HG02884 (cell line): ENCODE data around the gene ADAD2.

Source experiments
- ATAC-seq: cut with Tn5 transposase; IDR thresholded peaks from one replicate; pipeline ENCODE4 v1.9.1; 2021; ENCODE audit warnings: mild to moderate bottlenecking, moderate library complexity; ENCODE audit not compliant: unreplicated experiment

ADAD2 gene

GRCh38 chr16:84220851-84221250, 29.9 kb downstream of the ADAD2 start:
- no peak for ATAC-seq

DNA sequence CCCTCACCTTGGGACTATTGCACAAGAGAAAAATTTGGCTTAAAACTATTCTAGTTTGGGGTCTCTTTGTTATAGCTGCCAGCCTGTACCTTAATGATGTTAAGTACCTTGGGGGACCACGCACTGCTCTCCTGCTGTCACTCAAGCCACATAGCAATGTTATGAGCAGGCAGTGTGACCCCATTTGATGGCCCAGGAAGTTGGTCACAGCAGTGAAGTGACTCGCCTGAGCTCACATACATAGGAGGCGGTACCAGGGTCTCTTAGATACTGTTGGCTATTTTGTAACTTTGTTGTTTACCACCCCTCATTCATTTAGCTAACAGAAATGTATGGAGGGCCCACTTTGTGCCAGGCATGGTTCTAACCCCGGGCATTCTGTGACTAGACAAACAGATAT, 32.5 kb downstream of the ADAD2 start:
- no peak for ATAC-seq

DNA sequence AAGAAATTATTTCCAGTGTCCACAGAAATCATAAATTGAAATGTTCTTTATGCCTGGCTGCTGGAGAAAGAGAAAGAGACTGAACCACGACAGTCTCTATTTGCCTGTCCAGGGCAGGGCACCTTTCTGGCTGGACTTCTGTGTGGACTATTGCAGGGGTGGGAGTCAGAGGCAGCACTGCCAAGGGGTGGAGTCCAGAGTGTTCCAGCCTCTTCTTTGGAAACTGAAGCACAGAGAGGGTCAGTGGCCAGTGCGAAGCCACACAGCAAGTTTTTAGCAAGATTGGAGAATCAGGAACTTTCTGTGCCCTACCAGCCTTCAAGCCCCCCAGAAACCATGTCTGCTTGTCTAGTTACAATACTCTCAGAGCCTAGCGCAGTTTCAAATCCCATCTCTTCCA, 33.6 kb downstream of the ADAD2 start:
- ATAC-seq, result no peak

DNA sequence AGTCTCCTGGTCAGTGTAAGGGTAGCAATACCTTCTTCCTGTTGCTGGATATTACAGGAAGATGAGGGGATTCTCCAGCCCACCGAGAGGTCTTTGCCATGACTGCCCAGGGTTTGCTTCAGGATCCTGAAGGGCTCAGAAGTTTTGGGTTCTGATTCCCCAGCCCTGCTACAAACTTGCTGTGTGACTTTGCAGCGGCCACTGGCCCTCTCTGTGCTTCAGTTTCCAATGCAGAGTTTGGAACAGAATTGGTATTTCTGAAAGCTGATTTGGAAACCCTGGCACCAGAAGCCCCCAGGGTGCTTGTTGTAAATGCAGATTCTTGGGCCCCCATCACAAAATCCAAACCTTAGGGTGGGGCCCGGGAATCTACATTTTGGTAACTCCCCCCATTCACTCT, 34.2 kb downstream of the ADAD2 start:
- ATAC-seq, result no peak

DNA sequence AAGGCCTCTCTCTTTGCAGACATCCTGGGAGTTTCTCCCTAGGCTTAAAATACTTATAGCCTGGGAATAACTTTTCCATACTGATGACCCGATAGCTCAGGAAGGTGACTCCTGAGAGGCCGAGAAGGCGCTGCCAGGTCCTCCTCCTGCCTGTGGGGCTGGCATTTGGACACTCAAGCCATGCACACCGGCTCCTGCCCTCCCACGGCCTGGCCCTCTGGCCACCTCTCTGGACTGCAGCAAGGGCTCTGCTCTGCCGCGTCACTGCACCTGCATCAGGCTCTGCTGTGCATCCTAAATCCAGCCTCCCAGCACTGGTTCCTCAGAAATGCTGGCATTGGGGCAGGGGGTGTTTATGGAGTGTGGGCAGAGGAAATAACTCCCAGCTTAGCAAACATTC, 34.6 kb downstream of the ADAD2 start:
- ATAC-seq, result no peak

GRCh38 chr16:84226026-84226425, 35.1 kb downstream of the ADAD2 start:
- no peak for ATAC-seq

DNA sequence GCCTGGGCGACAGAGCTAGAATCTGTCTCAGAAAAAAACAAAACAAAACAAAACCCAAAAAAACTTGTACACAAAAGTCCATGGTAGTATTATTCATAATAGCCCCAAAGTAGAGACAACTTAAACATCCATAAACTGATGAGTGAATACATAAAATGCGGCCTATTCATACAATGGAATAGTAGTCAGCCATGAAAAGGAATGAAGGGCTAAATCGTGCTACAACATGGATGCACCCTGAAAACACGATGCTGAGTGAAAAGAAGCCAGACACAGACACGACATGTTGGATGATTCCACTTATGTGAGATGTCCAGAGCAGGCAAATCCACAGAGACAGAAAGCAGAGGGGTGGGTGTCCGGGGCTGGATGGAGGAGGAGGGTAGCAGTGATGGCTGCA, 36.6 kb downstream of the ADAD2 start:
- ATAC-seq, result no peak

DNA sequence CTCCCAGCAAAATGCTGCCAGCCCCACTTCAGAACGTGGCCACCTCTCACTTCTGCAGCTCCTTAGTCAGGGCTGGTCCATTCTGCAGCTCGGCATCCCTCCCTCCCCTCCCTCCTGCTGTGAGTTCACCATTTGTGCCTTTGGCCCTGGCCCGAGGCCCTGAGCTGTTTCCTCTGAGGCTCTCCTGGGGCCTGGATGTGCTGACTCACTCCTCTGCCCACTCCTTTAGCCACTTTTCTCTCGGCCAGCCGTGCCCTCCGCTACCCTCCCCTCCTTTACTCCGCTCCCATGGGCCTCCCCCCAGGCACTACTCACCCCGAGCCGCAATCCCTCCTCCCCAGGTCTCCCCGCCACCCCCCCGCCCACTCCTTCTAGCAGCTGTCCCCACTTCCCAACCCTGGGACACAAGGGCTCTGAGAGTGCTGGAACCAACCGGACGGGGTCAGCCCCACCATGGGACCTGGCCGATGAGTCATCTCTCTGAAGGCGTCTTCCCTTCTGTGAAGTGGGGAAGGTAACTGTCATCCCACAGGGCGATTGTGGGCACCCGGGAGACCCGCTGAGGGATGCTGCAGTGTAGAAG, 37.4 kb downstream of the ADAD2 start:
- ATAC-seq, result no peak

- ATAC-seq, result no peak
Measured at GRCh38 chr16:84229471-84229870, 38.5 kb downstream of the ADAD2 start.

- ATAC-seq, result no peak
Measured at GRCh38 chr16:84232060-84232459, 41.1 kb downstream of the ADAD2 start.

DNA sequence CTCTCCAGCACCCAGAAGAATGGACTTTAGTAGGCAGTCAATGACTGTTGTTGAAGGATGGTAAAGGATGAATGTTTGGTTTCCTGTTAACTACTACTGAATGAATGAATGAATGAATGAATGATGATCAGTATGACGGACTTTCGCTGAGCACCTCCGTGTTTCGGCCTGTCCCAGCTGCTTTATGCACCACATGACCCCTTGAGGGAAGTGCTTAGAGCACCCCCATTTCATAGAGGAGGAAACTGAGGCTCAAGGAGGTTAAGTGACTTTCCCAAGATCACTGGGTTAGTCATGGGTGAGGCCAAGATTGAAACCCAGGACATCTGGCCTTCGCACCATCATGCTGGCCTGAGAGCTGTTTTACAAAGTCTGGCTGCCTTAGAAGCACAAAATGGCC, 42.0 kb downstream of the ADAD2 start:
- no peak for ATAC-seq

DNA sequence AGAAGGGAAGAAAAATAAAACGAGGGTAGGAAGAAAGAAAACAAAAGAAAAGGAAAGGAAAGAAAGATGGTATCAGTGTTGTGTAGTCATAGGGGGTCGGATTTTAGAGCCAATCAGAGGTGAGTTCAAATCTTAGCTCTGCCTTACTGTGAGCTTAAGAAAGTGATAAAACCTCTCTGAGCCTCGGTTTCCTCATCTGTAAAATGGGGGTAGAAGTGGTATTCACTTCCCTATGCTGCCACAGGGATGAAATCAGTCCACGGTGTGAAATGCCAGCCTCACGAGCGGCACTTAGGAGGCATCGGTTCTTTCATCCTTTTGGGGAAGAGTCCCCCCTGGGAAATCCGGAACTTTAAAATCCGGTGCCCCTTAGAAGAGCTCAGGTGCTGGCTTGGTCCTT, 42.8 kb downstream of the ADAD2 start:
- no peak for ATAC-seq

DNA sequence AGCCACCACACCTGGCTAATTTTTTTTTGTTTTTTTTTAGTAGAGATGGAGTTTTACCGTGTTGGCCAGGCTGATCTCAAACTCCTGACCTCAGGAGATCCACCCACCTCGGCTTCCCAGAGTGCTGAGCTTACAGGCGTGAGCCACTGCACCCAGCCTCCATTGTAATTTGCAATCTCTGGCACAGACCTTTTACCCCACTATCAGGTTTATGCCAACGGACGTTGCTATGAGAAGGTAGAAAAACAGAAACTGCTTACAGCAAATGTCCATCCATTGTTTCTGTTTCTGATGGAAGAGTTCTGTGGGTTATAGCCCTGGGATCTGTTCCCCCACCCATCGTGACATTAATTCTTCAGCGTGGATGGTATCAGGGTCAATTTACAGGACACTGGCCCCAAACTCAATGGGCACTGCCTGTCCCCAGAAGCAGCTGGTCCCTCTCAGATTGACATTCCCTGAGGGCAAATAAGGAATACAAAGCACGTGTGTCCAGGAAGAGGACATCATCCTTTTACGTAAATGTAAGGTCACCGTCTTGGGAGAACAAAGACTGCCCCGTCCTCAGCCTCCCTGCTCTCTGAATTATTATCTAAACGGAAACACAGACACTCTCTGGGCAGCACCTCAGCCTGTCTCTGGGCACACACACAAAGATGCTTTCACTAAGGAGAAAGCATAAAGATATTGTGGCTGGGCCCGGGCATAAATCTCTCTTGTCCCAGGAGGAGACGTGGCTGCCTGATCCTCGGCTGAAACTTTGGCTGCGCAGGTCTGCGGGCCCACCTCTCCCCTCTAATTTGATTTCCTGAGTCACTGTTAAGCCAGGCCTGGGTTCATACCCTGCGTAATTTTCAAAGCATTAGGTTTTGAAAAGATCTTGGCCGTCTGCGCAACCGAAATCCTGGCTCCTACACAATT, 43.6 kb downstream of the ADAD2 start:
- no peak for ATAC-seq

GRCh38 chr16:84236671-84237070, 45.7 kb downstream of the ADAD2 start:
- no peak for ATAC-seq

DNA sequence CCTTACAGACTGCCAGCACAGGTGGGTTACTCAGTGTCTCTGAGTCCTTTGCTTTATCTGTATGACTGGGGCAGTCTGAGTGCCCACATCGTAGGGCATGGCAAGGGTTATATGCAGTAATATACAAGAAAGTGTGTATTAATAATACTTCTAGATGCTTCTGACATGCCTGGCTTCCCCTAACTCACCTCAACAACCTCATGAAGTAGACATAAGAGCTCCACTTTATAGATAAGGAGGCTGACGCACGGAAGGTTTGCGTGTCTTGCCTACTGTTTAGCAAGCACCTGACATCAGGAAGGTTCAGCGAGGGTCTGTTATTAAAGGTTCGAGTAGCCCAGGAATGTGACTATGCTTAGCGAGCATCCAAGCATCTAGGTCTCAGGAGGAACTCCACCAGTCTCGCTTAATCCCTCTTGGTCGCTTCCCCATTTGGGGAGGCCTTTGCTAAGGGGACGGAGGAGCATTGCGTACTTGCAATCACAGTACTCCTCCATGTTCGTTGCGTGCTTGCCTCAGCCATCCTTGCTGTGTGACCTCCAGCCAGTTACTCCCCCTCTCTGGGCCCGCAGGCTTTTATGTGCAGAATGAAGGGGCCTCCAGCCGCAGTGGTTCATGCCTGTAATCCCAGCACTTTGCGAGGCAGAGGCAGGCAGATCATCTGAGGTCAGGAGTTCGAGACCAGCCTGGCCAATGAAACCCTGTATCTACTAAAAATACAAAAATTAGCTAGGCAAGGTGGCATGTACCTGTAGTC, 47.2 kb downstream of the ADAD2 start:
- no peak for ATAC-seq

DNA sequence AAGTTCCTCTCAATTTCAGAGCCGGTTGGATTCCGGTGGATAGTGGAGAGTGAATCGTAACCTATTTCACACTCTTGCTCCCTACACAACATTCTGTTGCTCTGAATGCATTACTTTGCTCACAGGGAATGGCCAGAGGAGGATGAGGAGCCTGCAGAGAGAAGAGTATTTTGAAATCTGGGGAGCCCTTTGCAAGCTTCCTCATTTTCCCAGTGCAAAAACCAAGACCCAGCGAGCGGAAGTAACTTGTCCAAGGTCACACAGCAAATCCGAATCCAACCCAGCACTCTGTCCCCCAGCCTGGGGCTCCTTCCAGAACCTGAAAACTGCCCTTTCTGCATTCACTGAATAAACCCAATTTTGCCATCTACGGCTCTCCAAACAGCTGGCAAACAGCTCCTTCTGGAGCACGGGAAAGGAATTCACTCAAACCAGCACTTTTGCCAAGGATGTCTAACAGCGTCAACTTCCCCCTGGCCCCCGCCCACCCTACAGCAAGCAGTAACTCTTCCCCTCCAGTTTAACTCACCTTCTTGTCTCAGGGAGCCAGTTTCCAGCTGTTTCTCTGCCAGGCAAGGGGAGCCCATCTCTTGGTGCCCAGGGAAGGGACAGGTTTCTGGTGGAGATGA, 48.3 kb downstream of the ADAD2 start:
- no peak for ATAC-seq

DNA sequence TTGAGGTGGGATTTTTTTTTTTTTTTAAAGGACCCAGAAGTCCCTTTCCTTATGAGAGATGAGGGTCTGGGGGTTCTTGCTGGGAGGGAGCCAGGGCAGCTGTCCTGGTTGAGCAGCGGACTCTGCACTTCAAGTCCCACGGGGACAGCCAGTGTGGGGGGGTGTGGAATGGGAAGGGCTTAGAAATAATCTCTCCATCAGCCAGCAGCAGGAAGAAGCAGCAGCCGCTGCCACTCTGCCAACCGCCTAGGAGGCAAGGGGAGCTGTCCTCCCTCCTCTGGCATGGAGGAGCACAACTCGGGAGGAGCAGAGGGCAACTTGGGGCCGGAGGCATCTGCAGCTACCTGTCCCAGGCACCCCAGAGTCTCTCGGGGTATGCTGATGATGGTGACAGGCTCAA, 49.0 kb downstream of the ADAD2 start, which contains the start of gene KCNG4:
Gene KCNG4, minus strand, starts transcription at position 104 of the 400 bp plus-strand sequence. CDS start 2,527 bp downstream, outside the sequence.
- ATAC-seq, result no peak

GRCh38 chr16:84240455-84240854, 49.5 kb downstream of the ADAD2 start:
- ATAC-seq, result no peak

DNA sequence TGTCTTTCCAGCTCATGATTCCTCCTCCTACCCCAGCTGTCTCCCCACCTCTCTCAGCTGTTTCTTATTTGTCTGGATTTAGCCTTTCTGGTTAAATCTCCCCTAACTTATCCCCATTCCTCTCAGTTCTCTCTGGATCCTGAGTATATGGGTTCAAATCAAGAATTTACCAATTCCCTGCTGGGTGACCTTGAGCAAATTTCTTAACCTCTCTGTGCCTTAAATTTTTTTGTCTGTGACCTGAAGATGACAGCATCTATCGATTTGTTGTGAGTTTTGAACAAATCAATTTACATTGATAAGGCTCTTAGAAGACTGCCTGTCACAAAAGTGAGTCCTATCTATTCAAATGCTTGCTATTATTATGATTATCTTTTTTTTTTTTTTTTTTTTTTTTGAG, 50.8 kb downstream of the ADAD2 start:
- no peak for ATAC-seq

GRCh38 chr16:84242839-84243238, 51.9 kb downstream of the ADAD2 start:
- no peak for ATAC-seq

- no peak for ATAC-seq
Measured at GRCh38 chr16:84243732-84244131, 52.8 kb downstream of the ADAD2 start.
